HEK293T (cell line): Measurements from ENCODE around the gene RPS2.

Experiments
- ARNT ChIP-seq: fragments of 450-650 bp; IDR thresholded peaks from 2 replicates; pipeline ENCODE4 v1.6.1; 2017; ENCODE audit warnings: mild to moderate bottlenecking
- CTBP1 ChIP-seq: fragments of 450-650 bp; IDR thresholded peaks from 2 replicates; pipeline ENCODE4 v1.6.1; 2016; ENCODE audit warnings: borderline replicate concordance
- FOXM1 ChIP-seq: fragments of 450-650 bp; IDR thresholded peaks from 2 replicates; pipeline ENCODE4 v1.6.1; 2017; ENCODE audit warnings: mild to moderate bottlenecking, borderline replicate concordance
- L3MBTL2 ChIP-seq: fragments of 450-650 bp; conservative IDR thresholded peaks from 2 replicates; pipeline ENCODE4 v1.6.1; 2016; ENCODE audit warnings: mild to moderate bottlenecking
- SP1 ChIP-seq: fragments of 450-650 bp; IDR thresholded peaks from 2 replicates; pipeline ENCODE4 v1.6.1; 2017
- ZNF384 ChIP-seq: fragments of 450-650 bp; IDR thresholded peaks from 2 replicates; pipeline ENCODE4 v1.6.1; 2016

DNA sequence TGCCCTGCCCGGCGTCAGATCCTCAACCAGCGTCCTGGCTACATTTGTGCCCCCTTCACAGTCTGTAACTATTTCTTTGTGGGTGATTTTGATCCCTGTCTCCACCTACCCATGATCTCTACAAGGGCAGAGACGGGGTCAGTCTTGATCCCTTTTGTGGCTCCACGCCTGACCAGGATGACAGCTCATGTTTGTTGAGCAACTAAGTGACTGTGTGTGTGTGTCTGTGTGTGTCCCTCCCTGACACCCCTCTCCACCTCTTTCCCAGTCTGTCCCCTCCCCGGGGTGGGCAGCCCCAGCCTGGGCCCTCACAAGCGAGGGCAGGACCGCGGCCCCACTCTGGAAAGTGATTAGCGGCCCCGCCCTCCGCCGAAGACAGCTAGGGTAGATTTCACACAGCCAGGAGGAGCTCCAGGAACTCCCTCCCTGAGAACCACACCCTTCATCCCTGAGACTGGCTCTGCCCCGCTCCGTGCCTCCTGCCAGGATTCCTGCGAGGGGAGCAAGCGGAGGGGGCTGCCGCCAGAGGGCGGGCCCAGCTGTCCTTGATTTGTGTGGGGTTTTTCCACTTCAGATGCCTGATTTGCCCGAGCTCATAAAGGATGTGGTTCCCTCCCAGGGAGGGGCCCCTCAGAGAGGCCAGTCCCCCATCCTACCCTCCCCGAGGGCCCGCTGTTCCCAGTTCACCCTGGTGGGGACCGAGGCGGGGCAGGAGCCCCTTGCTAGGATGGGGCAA is 41.2 kb downstream of the RPS2 start:
- TF ChIP-seq FOXM1: no peak
- TF ChIP-seq SP1: no peak
- TF ChIP-seq L3MBTL2: peak; percentile 37; the same call in 1 of the 2 replicates
- TF ChIP-seq ARNT: no peak
- no peak for TF ChIP-seq CTBP1
- TF ChIP-seq ZNF384: no peak
